Measurements from ENCODE around the gene DUSP2. TPM values are rescaled to one million over a fixed set of nuclear protein-coding genes. Genes with fewer than 3 reads are reported as not detected.

DUSP2 gene
- polyA plus RNA-seq, 3 donors, result 48.4 to 392 (median 66.1) TPM

DNA sequence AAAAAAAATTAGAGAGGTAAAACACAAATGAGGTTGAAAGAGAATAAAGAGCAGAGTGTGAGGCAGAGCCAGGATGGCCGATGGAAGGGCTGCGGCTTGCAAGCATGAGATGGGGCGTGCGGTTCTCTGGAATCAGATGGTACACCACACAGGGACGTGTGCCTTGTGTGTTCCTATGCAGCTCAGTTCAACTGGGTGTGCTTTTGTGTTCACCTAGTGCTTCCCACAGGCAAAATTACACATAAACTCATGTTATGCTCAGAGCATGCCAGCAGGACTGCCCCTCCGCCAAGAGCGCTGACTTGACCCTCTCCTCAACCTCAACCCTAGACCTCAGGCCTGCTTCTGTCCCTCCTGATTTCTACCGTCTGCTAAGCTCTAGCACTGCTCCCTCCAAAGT is 38.9 kb upstream of the DUSP2 start:
- DNase-seq, result no peak
- no peak overlapping the region for H3K4me3 Mint-ChIP-seq
- H3K36me3 ChIP-seq (replicated peaks in 1 of 2; ENCODE audit: control insufficient read depth in 1 of 2, insufficient read depth in 2 of 2, low read length in 2 of 2), result peaks cover 40 to 56% of the 10 kb centered on the region in 2 donors

DNA sequence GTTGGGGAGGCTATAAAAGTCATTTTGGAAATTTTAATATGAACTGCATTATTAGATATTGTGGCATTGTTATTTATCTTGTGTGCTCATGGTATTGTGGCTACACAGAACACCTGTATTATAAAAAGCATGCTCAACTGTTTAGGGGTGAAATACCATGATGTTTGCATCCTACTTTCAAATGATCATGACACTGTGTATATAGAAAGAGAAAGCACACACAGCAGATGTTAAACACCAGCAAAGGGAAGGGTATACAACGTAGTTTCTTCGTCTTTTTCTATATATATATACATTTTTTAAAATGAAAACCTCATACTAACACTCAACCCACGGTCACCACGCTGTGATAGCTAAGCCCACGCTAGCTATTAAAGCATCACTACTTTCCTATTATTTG is 36.3 kb upstream of the DUSP2 start:
- Histone ChIP-seq H2AFZ (ENCODE audit: insufficient read depth, low read depth, low read length, poor library complexity, severe bottlenecking) (no peak overlapping the region), H3K36me3 (replicated peaks in 1 of 2; ENCODE audit: control insufficient read depth in 1 of 2, insufficient read depth in 2 of 2, low read length in 2 of 2) (peaks cover 27 to 29% of the 10 kb centered on the region in 2 donors), H3K4me2 (replicated peaks; ENCODE audit: extremely low read depth, low read length, poor library complexity, severe bottlenecking) (no peak overlapping the region), H3K4me3 (replicated peaks in 1 of 3; ENCODE audit: low read depth in 2 of 3, low read length in 3 of 3) (no peak overlapping the region), H4K20me1 (ENCODE audit: insufficient read depth, low read length) (peaks cover 13% of the 10 kb centered on the region), H3K9me3 (replicated peaks in 1 of 2; ENCODE audit: control insufficient read depth in 1 of 2, insufficient read depth in 1 of 2, low read length in 2 of 2) (no peaks in the 10 kb centered on the region), H3K27me3 (ENCODE audit: control insufficient read depth in 2 of 2, insufficient read depth in 2 of 2, low read length in 2 of 2) (no peaks in the 10 kb centered on the region), H3K79me2 (ENCODE audit: insufficient read depth, low read length) (no peaks in the 10 kb centered on the region), H3K9ac (ENCODE audit: insufficient read depth, low read length, poor library complexity, severe bottlenecking) (no peak overlapping the region), H3K4me1 (ENCODE audit: control insufficient read depth in 1 of 2, insufficient read depth in 2 of 2, low read length in 2 of 2) (no peaks in the 10 kb centered on the region), H3K27ac (ENCODE audit: low read depth in 1 of 2, low read length in 2 of 2) (no peak overlapping the region)
- H3K4me3 Mint-ChIP-seq, result no peak overlapping the region
- intact Hi-C loops (cut with micrococcal nuclease), result no loop called here
- H3K27ac Mint-ChIP-seq, result no peak overlapping the region
- peaks cover 27 to 32% of the 10 kb centered on the region in 2 donors for H3K36me3 Mint-ChIP-seq
- DNase-seq, result no peak
- no CpG with 5 or more reads among the region's 5 CpGs for WGBS (ENCODE audit: insufficient coverage)
- H3K4me1 Mint-ChIP-seq, result peaks cover 3% of the 10 kb centered on the region
- peaks cover 0 to 2% (median 0%) of the 10 kb centered on the region in 7 donors for H3K9me3 Mint-ChIP-seq
- TF ChIP-seq, protein P1, sequence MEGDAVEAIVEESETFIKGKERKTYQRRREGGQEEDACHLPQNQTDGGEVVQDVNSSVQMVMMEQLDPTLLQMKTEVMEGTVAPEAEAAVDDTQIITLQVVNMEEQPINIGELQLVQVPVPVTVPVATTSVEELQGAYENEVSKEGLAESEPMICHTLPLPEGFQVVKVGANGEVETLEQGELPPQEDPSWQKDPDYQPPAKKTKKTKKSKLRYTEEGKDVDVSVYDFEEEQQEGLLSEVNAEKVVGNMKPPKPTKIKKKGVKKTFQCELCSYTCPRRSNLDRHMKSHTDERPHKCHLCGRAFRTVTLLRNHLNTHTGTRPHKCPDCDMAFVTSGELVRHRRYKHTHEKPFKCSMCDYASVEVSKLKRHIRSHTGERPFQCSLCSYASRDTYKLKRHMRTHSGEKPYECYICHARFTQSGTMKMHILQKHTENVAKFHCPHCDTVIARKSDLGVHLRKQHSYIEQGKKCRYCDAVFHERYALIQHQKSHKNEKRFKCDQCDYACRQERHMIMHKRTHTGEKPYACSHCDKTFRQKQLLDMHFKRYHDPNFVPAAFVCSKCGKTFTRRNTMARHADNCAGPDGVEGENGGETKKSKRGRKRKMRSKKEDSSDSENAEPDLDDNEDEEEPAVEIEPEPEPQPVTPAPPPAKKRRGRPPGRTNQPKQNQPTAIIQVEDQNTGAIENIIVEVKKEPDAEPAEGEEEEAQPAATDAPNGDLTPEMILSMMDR (IDR thresholded peaks at IDR 0.05), result no peak
- H3K27me3 Mint-ChIP-seq (ENCODE audit: low read depth in 3 of 3), result peaks cover 0 to 2% (median 0%) of the 10 kb centered on the region in 3 donors

More for the DNA sequence above, 38.9 kb upstream of the DUSP2 start:
- H3K27ac Mint-ChIP-seq, result peak overlapping the region in 4 of 7 donors; percentile 13 to 36 (median 30)
- TF ChIP-seq, protein P1 (IDR thresholded peaks at IDR 0.05), result no peak
- Histone ChIP-seq H4K20me1 (ENCODE audit: insufficient read depth, low read length) (peaks cover 20% of the 10 kb centered on the region), H3K9me3 (replicated peaks in 1 of 2; ENCODE audit: control insufficient read depth in 1 of 2, insufficient read depth in 1 of 2, low read length in 2 of 2) (no peaks in the 10 kb centered on the region), H3K9ac (ENCODE audit: insufficient read depth, low read length, poor library complexity, severe bottlenecking) (no peak overlapping the region), H2AFZ (ENCODE audit: insufficient read depth, low read depth, low read length, poor library complexity, severe bottlenecking) (no peak overlapping the region), H3K27me3 (ENCODE audit: control insufficient read depth in 2 of 2, insufficient read depth in 2 of 2, low read length in 2 of 2) (no peaks in the 10 kb centered on the region), H3K79me2 (ENCODE audit: insufficient read depth, low read length) (no peaks in the 10 kb centered on the region), H3K4me3 (replicated peaks in 1 of 3; ENCODE audit: low read depth in 2 of 3, low read length in 3 of 3) (no peak overlapping the region), H3K27ac (ENCODE audit: low read depth in 1 of 2, low read length in 2 of 2) (peak overlapping the region in 1 of 2 donors; percentile 20), H3K4me1 (ENCODE audit: control insufficient read depth in 1 of 2, insufficient read depth in 2 of 2, low read length in 2 of 2) (no peaks in the 10 kb centered on the region), H3K4me2 (replicated peaks; ENCODE audit: extremely low read depth, low read length, poor library complexity, severe bottlenecking) (no peak overlapping the region)
- intact Hi-C loops (cut with micrococcal nuclease), result no loop called here
- peaks cover 42 to 58% of the 10 kb centered on the region in 2 donors for H3K36me3 Mint-ChIP-seq
- WGBS (ENCODE audit: insufficient coverage), result 96% methylated on average over 7 of the region's 8 CpGs
- peaks cover 3% of the 10 kb centered on the region for H3K4me1 Mint-ChIP-seq
- H3K9me3 Mint-ChIP-seq, result peaks cover 0 to 2% (median 0%) of the 10 kb centered on the region in 7 donors
- no peaks in the 10 kb centered on the region for H3K27me3 Mint-ChIP-seq (ENCODE audit: low read depth in 3 of 3)
